Rectal smooth muscle tissue (tissue), 1 donor: ENCODE measurements around the gene CTSE.
"Not testable (repeated sequence)": the region's sequence is repeated elsewhere in the genome, so short reads cannot be mapped to it uniquely, and the experiment has no call there.

ENCODE experiments used
- H3K27ac ChIP-seq: one replicate; pipeline ENCODE4 v1.7.0; 2013; ENCODE audit warnings: low read depth, low read length, inconsistent platforms
- H3K27me3 ChIP-seq: one replicate; pipeline ENCODE4 v1.7.0; 2013; ENCODE audit warnings: low read length; ENCODE audit not compliant: control insufficient read depth, insufficient read depth
- H3K36me3 ChIP-seq: one replicate; pipeline ENCODE4 v1.7.0; 2013; ENCODE audit warnings: low read length; ENCODE audit not compliant: control insufficient read depth, insufficient read depth
- H3K4me1 ChIP-seq: one replicate; pipeline ENCODE4 v1.7.0; 2013; ENCODE audit warnings: low read length; ENCODE audit not compliant: control insufficient read depth, insufficient read depth
- H3K4me3 ChIP-seq: one replicate; pipeline ENCODE4 v1.7.0; 2013; ENCODE audit warnings: low read length
- H3K9ac ChIP-seq: one replicate; pipeline ENCODE4 v1.7.0; 2013; ENCODE audit warnings: low read length

CTSE gene

GRCh38 chr1:206004826-206005225, 18.9 kb downstream of the CTSE start:
- H3K9ac ChIP-seq = no peak overlapping the region
- H3K4me1 ChIP-seq = no peaks in the 10 kb centered on the region
- H3K36me3 ChIP-seq = no peaks in the 10 kb centered on the region
- no peak overlapping the region for H3K4me3 ChIP-seq
- no peak overlapping the region for H3K27ac ChIP-seq
- no peaks in the 10 kb centered on the region for H3K27me3 ChIP-seq

- Histone ChIP-seq H3K27ac (no peak overlapping the region), H3K36me3 (no peaks in the 10 kb centered on the region), H3K9ac (no peak overlapping the region), H3K4me3 (no peak overlapping the region), H3K27me3 (no peaks in the 10 kb centered on the region), H3K4me1 (no peaks in the 10 kb centered on the region)
Measured at GRCh38 chr1:206003854-206004800, 19.6 kb downstream of the CTSE start.

- Histone ChIP-seq H3K27me3 (no peaks in the 10 kb centered on the region), H3K4me1 (no peaks in the 10 kb centered on the region), H3K36me3 (no peaks in the 10 kb centered on the region), H3K4me3 (peak within 1 kb of the TSS; percentile 31), H3K27ac (no peak within 1 kb of the TSS), H3K9ac (no peak within 1 kb of the TSS)
Measured at GRCh38 chr1:206002871-206003801, 20.6 kb downstream of the CTSE start, which contains the start of gene RAB7B. Gene RAB7B, minus strand, starts transcription at chr1:206003395. Its CDS starts 9,260 bp downstream, at chr1:205994135.

DNA sequence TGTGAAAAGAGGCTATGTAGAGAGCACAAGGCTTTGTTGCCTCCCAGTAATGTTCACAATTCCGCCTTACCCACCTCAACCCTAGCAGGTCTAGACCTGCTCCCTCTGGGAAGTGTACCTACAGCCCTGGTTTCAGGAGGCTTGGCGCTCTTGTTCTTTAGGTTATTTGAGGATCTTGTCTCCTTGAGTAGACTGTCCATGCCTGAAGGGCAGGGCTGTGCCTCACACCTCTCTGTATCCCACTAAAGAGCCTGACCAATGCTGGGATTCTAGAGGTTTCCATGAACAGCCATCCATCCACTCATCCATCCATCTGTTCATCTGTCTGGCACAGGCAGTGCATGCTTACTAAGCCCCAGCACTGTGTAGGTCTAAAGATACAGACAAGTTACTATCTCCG, 21.5 kb downstream of the CTSE start:
- Histone ChIP-seq H3K27me3 (no peaks in the 10 kb centered on the region), H3K4me3 (peak overlapping the region; percentile 31), H3K36me3 (no peaks in the 10 kb centered on the region), H3K27ac (no peak overlapping the region), H3K9ac (no peak overlapping the region), H3K4me1 (no peaks in the 10 kb centered on the region)

- Histone ChIP-seq H3K36me3 (no peaks in the 10 kb centered on the region), H3K4me3 (peak overlapping the region; percentile 31), H3K27ac (no peak overlapping the region), H3K27me3 (no peaks in the 10 kb centered on the region), H3K4me1 (no peaks in the 10 kb centered on the region), H3K9ac (no peak overlapping the region)
Measured at GRCh38 chr1:206001476-206001888, 22.2 kb downstream of the CTSE start.

- H3K27me3 ChIP-seq = no peaks in the 10 kb centered on the region
- H3K27ac ChIP-seq = no peak overlapping the region
- no peaks in the 10 kb centered on the region for H3K4me1 ChIP-seq
- no peak overlapping the region for H3K9ac ChIP-seq
- no peak overlapping the region for H3K4me3 ChIP-seq
- H3K36me3 ChIP-seq = peaks cover 3% of the 10 kb centered on the region
Measured at GRCh38 chr1:206000641-206001339, 22.9 kb downstream of the CTSE start.

- no peaks in the 10 kb centered on the region for H3K27me3 ChIP-seq
- H3K4me1 ChIP-seq = no peaks in the 10 kb centered on the region
- no peak overlapping the region for H3K4me3 ChIP-seq
- H3K9ac ChIP-seq = no peak overlapping the region
- peaks cover 3% of the 10 kb centered on the region for H3K36me3 ChIP-seq
- no peak overlapping the region for H3K27ac ChIP-seq
Measured at GRCh38 chr1:205998457-205999241, 25.0 kb downstream of the CTSE start.

DNA sequence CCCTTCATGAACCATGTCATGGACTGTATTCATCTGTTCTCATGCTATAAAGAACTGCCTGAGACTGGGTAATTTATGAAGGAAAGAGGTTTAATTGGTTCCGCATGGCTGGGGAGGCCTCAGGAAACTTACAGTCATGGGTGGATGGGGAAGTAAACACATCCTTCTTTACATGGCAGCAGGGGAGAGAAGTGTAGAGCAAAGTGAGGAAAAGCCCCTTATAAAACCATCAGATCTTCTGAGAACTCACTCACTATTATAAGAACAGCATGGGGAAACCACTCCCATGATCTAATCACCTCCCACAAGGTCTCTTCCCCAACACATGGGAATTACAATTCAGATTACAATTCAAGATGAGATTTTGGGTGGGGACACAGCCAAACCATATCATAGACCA, 27.1 kb downstream of the CTSE start:
- not testable (repeated sequence) for H3K36me3 ChIP-seq, H3K4me3 ChIP-seq, H3K27ac ChIP-seq, H3K27me3 ChIP-seq, H3K4me1 ChIP-seq, H3K9ac ChIP-seq

- Histone ChIP-seq H3K36me3 (peaks cover 3% of the 10 kb centered on the region), H3K9ac (no peak overlapping the region), H3K4me3 (no peak overlapping the region), H3K27me3 (no peaks in the 10 kb centered on the region), H3K4me1 (no peaks in the 10 kb centered on the region), H3K27ac (no peak overlapping the region)
Measured at GRCh38 chr1:205994346-205994745, 29.3 kb downstream of the CTSE start.

DNA sequence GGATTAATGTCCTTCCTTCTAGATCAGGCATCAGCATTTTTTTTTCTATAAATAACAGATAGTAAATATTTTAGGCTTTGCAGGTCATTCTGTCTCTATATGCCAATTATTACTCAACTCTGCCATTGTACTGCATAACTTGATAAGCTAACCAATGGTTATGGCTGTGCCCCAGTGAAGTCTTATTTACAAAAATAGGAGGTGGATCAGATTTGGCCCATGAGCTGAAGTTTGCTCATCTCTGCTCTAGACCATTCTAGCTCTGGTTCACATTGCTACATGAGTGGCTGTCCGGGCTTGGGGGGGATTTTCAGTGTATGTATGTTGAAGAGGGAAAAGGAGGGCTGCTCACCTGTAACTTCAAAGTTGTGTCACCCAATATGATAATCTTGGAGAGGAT, 30.6 kb downstream of the CTSE start:
- H3K36me3 ChIP-seq = peaks cover 3% of the 10 kb centered on the region
- no peaks in the 10 kb centered on the region for H3K27me3 ChIP-seq
- no peaks in the 10 kb centered on the region for H3K4me1 ChIP-seq
- H3K27ac ChIP-seq = no peak overlapping the region
- no peak overlapping the region for H3K9ac ChIP-seq
- no peak overlapping the region for H3K4me3 ChIP-seq

DNA sequence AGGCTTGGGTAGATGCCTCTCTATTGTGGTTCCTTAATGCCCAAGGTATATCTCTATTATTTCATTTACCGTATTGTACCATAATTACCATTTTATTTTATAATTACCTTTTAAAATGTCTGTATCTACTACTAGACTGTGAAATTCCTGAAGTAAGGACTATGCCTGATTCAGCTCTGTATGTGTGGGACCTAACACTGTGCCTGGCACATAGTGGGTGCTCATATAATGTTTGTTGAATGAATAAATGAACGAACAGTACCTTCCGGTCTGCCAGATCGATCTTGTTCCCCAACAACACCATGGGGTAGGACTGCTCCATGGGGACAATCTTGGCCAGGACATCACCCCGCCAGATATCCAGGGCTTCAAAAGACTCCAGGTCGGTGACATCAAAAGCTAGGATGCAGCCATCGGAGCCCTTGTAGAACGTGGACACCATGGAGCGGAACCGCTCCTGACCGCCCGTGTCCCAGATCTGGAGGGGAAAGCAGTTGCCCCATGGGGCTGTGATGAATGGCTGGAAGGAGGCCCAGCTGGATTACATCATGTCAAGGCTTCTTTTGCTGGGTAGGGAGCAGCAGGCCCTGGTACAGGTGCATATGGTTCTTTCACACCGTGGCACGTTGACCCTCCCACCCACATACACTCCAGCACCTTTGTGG, 31.3 kb downstream of the CTSE start:
- H3K36me3 ChIP-seq = peaks cover 3% of the 10 kb centered on the region
- H3K27ac ChIP-seq = no peak overlapping the region
- no peak overlapping the region for H3K9ac ChIP-seq
- H3K4me3 ChIP-seq = no peak overlapping the region
- no peaks in the 10 kb centered on the region for H3K4me1 ChIP-seq
- no peaks in the 10 kb centered on the region for H3K27me3 ChIP-seq
